Measurements from ENCODE around the gene GALNT13. TPM values are rescaled to one million over a fixed set of nuclear protein-coding genes. Genes with fewer than 3 reads are reported as not detected.

GALNT13 gene
- polyA plus RNA-seq, 1 donor: 2.8 TPM

DNA sequence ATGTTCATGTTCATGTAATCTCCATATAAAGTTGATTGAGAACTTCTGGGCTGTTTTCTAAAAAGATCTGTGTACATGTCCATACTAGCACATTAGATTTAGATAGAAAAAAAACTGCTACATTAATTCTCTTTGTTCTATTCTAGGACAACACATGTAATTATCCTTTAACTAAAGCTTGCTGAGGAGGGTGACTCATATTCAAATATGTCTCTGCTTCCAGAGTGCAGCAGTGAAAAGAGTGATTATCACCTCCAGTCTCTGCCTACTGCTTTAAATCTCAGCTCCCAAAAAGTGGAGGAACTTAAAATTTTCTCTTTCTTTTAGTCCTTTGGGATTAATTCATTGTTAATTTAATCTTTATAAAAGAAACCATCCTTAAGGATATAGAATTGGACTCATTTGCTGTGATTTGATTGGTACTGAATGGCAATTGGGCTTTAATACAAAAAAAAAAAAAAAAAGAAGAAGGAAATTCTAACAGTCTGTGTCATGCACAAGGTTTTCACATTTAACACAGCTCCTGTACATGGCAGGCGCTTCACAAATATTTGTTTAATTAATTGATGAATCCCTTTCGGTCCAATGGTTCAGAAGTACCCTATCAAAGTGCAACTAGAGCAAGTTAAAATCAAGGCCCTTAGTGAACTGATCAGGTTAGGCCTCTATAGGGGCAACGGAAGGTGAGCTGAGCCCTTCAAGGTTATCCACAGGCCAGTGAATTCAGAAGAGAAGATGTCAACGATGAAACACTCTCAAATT lies 612.8 kb downstream of the GALNT13 start:
- DNase-seq: no peak

DNA sequence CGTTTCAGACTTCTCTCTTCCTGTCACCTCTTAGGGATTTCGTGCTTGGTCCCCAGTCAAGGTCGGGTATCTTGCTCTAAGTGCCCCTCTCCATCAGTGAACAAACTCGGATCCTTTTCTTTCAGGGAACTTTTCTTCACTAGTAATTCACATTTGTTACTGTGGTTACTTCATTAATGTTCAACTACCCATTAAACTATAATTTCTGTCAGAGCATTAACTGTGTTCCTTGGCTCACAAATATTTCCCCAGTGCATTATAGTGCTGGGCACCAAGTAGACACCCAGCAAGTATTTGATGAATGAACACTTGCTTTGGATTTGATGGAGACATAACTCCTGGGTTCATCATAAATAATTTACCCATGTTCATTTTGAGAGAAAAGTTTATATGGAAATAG lies 617.1 kb downstream of the GALNT13 start:
- no peak for DNase-seq

DNA sequence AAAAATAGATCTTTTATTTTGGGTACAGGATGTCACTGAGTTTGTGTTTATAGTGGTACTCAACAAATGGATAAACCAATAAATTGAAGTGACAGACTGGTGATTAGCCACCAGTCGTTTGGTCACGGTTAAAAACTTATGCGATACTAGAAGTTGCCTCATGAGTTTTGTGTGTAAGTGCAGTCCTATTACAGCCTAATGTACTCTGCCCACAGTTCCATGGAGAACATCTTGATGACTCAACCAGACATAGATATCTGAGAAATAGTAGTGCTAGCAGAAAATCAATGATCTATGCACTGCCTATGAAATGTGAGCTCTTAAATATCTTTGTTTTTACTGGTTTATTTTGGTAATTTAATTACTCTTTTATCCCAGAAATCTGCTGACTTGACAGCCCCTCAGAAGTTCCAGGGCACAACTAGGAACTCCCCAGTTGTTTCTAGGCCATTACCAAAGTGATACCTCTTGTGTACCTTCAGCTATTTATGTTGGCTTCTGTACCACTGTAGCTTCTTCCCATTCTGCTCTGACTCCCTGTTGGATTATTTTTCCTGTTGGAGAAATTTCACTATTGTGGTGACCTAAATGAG lies 617.6 kb downstream of the GALNT13 start:
- DNase-seq: no peak

DNA sequence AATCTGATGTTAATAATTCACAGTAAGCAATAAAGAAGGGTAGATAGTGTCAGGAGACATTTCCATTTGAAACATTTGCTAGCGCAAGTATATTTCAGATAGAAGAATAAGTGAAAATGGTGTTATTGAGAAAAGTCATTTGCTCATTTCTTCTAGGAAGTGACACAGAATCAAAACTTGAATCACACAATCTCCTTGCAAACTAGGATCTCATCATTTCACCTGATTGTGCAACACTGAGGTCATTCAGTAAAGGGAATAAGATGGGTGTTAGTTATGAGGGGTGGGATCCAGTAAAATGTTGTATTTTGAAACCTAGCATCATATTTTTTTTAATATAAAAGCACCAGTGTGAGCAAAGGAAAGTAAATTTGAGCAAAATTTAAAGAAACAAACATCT lies 618.8 kb downstream of the GALNT13 start:
- DNase-seq: no peak

DNA sequence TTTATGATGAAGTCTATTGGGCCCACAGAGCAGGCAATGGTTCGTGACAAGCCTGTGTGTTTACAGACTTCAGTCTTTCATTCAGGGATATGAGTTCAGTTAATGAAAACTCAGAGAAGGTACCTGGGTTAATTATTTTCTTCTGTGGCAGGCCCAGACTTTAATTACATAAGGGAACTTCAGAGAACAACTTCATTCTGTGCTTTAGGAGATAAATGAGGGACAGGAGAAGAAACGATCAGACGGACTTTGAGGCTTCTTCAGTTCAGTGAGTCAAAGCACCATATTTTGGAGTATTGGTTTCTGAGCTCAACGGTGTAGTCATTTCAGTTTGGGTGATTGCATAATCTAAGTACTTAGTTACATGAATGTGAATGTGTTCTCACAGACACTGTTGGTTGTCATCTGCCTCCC lies 623.7 kb downstream of the GALNT13 start:
- peak; percentile 37 for DNase-seq

DNA sequence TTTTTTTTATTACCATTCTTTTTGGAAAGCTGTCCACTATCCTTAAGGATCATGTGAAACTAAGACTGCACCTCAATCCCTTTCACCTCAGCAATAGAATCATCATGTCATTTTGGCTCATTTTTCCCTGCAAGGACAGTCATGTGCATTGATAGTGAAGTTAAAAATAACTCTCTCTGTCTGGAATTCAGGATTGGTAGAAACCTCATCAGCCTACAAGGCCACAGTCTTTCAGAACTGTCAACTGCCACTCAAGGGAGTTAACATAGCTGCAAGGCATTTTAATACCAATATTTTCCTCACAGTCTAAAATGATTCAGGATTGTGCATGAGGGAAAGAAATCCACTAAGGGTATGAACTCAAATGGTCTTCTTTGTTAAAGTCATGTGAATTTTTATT lies 625.3 kb downstream of the GALNT13 start:
- DNase-seq: no peak
